Measurements from ENCODE around the gene GRAP2. TPM values are rescaled to one million over a fixed set of nuclear protein-coding genes. Genes with fewer than 3 reads are reported as not detected.

GRAP2 gene
- total and polyA plus RNA-seq, 2 of the 4 experiments (the other 2 are of a cell fraction): not detected

DNA sequence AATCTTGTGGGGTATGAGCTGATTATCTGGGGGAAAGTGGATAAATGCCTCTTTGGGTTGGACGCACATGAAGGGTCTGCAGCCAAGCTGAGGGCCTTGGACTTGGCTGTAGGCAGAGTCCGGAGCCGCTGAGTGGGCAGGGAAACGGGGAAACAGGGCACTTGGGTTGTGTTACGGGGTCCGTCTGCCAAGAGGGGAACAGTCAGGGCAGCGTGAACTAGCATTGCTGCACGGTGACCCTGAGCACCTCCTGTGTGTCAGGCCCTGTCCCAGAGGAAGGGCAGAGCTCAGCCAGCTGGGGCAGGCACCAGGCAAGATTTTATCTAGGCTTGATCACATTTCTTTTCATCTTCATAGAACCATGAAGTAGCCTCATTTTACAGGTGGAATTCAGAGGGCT is 105.8 kb downstream of the GRAP2 start:
- Histone ChIP-seq H4K91ac (ENCODE audit: insufficient read depth, low read depth, low read length) (no peak overlapping the region), H3K56ac (ENCODE audit: extremely low read depth, insufficient read depth, low read length) (no peak overlapping the region), H3K4me3 (ENCODE audit: insufficient read depth, low read depth, low read length) (no peak overlapping the region), H3K9ac (ENCODE audit: low read depth, low read length) (no peak overlapping the region), H3K4me1 (ENCODE audit: control insufficient read depth, insufficient read depth, low read length) (no peaks in the 10 kb centered on the region), H4K20me1 (ENCODE audit: insufficient read depth, low read length) (no peaks in the 10 kb centered on the region), H4K5ac (ENCODE audit: low read depth, low read length) (no peak overlapping the region), H3K4me2 (ENCODE audit: low read depth, low read length) (no peak overlapping the region), H2AK5ac (ENCODE audit: low read depth, low read length) (no peak overlapping the region), H2BK20ac (ENCODE audit: low read depth, low read length) (no peak overlapping the region), H3K9me1 (ENCODE audit: insufficient read depth, low read length) (no peaks in the 10 kb centered on the region), H3K23ac (ENCODE audit: low read depth, low read length) (no peak overlapping the region), H2AK9ac (replicated peaks; ENCODE audit: low read depth, low read length, poor library complexity) (no peak overlapping the region), H3K18ac (ENCODE audit: low read depth, low read length) (no peak overlapping the region), H2BK5ac (ENCODE audit: low read depth, low read length, poor library complexity, severe bottlenecking) (no peak overlapping the region), H4K8ac (ENCODE audit: low read depth in 2 of 2, low read length in 2 of 2) (no peak overlapping the region), H3K27ac (ENCODE audit: insufficient read depth, low read length) (no peak overlapping the region), H3K79me1 (ENCODE audit: low read depth in 1 of 2, low read length in 2 of 2) (no peaks in the 10 kb centered on the region), H3K27me3 (ENCODE audit: control insufficient read depth, insufficient read depth, low read length) (peaks cover 71% of the 10 kb centered on the region), H2BK15ac (ENCODE audit: low read depth, low read length) (no peak overlapping the region), H3K9me3 (ENCODE audit: control insufficient read depth, insufficient read depth, low read length) (no peaks in the 10 kb centered on the region), H2AFZ (replicated peaks; ENCODE audit: low read length, poor library complexity) (no peak overlapping the region), H3K4ac (ENCODE audit: low read depth, low read length) (no peak overlapping the region), H2BK120ac (ENCODE audit: low read depth, low read length) (no peak overlapping the region), H3K36me3 (ENCODE audit: control insufficient read depth, insufficient read depth, low read length) (no peaks in the 10 kb centered on the region), H3K14ac (replicated peaks; ENCODE audit: low read depth, low read length) (no peak overlapping the region)
- dilution Hi-C loops (cut with HindIII; ENCODE audit: low sequenced_read_pairs, unreplicated experiment): no loop called here
- in situ Hi-C loops (cut with MboI; ENCODE audit: low sequenced_read_pairs): no loop called here
- no peak for DNase-seq
- TF ChIP-seq FOS (IDR thresholded peaks at IDR 0.05; ENCODE audit: low read depth, low read length): no peak
- no peak for TF ChIP-seq SMC3 (IDR thresholded peaks at IDR 0.05; ENCODE audit: low read depth, low read length)
- TF ChIP-seq RAD21 (IDR thresholded peaks at IDR 0.05; ENCODE audit: low read length): no peak
- 71% methylated on average over 3 of the region's 8 CpGs; no CpG with 5 or more reads in 1 of the 2 experiments for WGBS, 2 experiments (ENCODE audit: extremely low coverage in 2 of 2, insufficient read length in 1 of 2)
- BruUV-seq (replicated peaks): no TSS peak
- intact Hi-C loops (cut with micrococcal nuclease): no loop called here
- ATAC-seq (ENCODE audit: low read depth): no peak
- CTCF ChIA-PET: no interaction called here
- POLR2A ChIA-PET (ENCODE audit: unreplicated experiment): no interaction called here
